ENCODE measurements around the gene NUDT14. TPM values are rescaled to one million over a fixed set of nuclear protein-coding genes. Genes with fewer than 3 reads are reported as not detected.

Gene NUDT14
- total RNA-seq, 1 experiment from 2014 or later, result 26.1 TPM

GRCh38 chr14:105138551-105139111 lies 42.5 kb downstream of the NUDT14 start:
- intact Hi-C loops (cut with micrococcal nuclease), result no loop called here
- Mint-ChIP-seq H3K36me3 (ENCODE audit: insufficient read depth, unreplicated experiment) (peaks cover 22% of the 10 kb centered on the region), H3K4me1 (ENCODE audit: insufficient read depth, unreplicated experiment) (no peaks in the 10 kb centered on the region), H3K4me3 (ENCODE audit: unreplicated experiment) (no peak overlapping the region), H3K27me3 (ENCODE audit: insufficient read depth, unreplicated experiment) (peaks cover 2% of the 10 kb centered on the region), H3K27ac (ENCODE audit: low read depth, unreplicated experiment) (no peak overlapping the region), H3K9me3 (ENCODE audit: unreplicated experiment) (peaks cover 8% of the 10 kb centered on the region)
- DNase-seq (ENCODE audit: unreplicated experiment), result no peak
- POLR2A ChIA-PET, result no interaction called here
- TF ChIP-seq CTCF (IDR thresholded peaks at IDR 0.05; ENCODE audit: unreplicated experiment), result no peak
- CTCF ChIA-PET, result no interaction called here
- BruUV-seq (replicated peaks), result no TSS peak

- peaks cover 8% of the 10 kb centered on the region for H3K9me3 Mint-ChIP-seq (ENCODE audit: unreplicated experiment)
- DNase-seq (ENCODE audit: unreplicated experiment), result no peak
- TF ChIP-seq CTCF (IDR thresholded peaks at IDR 0.05; ENCODE audit: unreplicated experiment), result no peak
- intact Hi-C loops (cut with micrococcal nuclease), result no loop called here
- BruUV-seq (replicated peaks), result no TSS peak
- no peaks in the 10 kb centered on the region for H3K4me1 Mint-ChIP-seq (ENCODE audit: insufficient read depth, unreplicated experiment)
- ChIA-PET POLR2A (no interaction called here), CTCF (no interaction called here)
- no peak overlapping the region for H3K4me3 Mint-ChIP-seq (ENCODE audit: unreplicated experiment)
- peaks cover 8% of the 10 kb centered on the region for H3K27me3 Mint-ChIP-seq (ENCODE audit: insufficient read depth, unreplicated experiment)
- H3K36me3 Mint-ChIP-seq (ENCODE audit: insufficient read depth, unreplicated experiment), result peaks cover 22% of the 10 kb centered on the region
- H3K27ac Mint-ChIP-seq (ENCODE audit: low read depth, unreplicated experiment), result no peak overlapping the region
These were observed 43.0 kb downstream of the NUDT14 start for GRCh38 chr14:105138021-105138541.

- intact Hi-C loops (cut with micrococcal nuclease), result no loop called here
- BruUV-seq (replicated peaks), result no TSS peak
- Mint-ChIP-seq H3K4me1 (ENCODE audit: insufficient read depth, unreplicated experiment) (no peaks in the 10 kb centered on the region), H3K9me3 (ENCODE audit: unreplicated experiment) (peaks cover 8% of the 10 kb centered on the region), H3K36me3 (ENCODE audit: insufficient read depth, unreplicated experiment) (peaks cover 20% of the 10 kb centered on the region), H3K4me3 (ENCODE audit: unreplicated experiment) (no peak overlapping the region), H3K27ac (ENCODE audit: low read depth, unreplicated experiment) (no peak overlapping the region), H3K27me3 (ENCODE audit: insufficient read depth, unreplicated experiment) (peaks cover 13% of the 10 kb centered on the region)
- TF ChIP-seq CTCF (IDR thresholded peaks at IDR 0.05; ENCODE audit: unreplicated experiment), result no peak
- POLR2A ChIA-PET, result interaction anchor here (0.9 kb wide), 1 partner anchor 50 kb away, joined by 6 read pairs; no protein-coding TSS in a partner anchor
- CTCF ChIA-PET, result no interaction called here
- DNase-seq (ENCODE audit: unreplicated experiment), result no peak
These were observed 43.6 kb downstream of the NUDT14 start for GRCh38 chr14:105137481-105138020.

GRCh38 chr14:105136401-105137322 lies 44.5 kb downstream of the NUDT14 start:
- peaks cover 11% of the 10 kb centered on the region for H3K36me3 Mint-ChIP-seq (ENCODE audit: insufficient read depth, unreplicated experiment)
- no peak for DNase-seq (ENCODE audit: unreplicated experiment)
- no peak overlapping the region for H3K4me3 Mint-ChIP-seq (ENCODE audit: unreplicated experiment)
- intact Hi-C loops (cut with micrococcal nuclease), result no loop called here
- ChIA-PET CTCF (no interaction called here), POLR2A (interaction anchor here (0.9 kb wide), 1 partner anchor 49 kb away, joined by 6 read pairs; no protein-coding TSS in a partner anchor)
- no peak for TF ChIP-seq CTCF (IDR thresholded peaks at IDR 0.05; ENCODE audit: unreplicated experiment)
- no peaks in the 10 kb centered on the region for H3K4me1 Mint-ChIP-seq (ENCODE audit: insufficient read depth, unreplicated experiment)
- peaks cover 14% of the 10 kb centered on the region for H3K27me3 Mint-ChIP-seq (ENCODE audit: insufficient read depth, unreplicated experiment)
- H3K9me3 Mint-ChIP-seq (ENCODE audit: unreplicated experiment), result peaks cover 8% of the 10 kb centered on the region
- no peak overlapping the region for H3K27ac Mint-ChIP-seq (ENCODE audit: low read depth, unreplicated experiment)
- BruUV-seq (replicated peaks), result no TSS peak
